NCI-H2029 treated with DMSO at 0.1 percent for 48 hours (cell line): Measurements from ENCODE around the gene INCENP.
"Not testable (repeated sequence)": the region's sequence is repeated elsewhere in the genome, so short reads cannot be mapped to it uniquely, and the experiment has no call there.

Experiments
- DNase-seq: peaks from one replicate; lab custom pipeline; 2025; lab: John Stamatoyannopoulos, UW

Gene INCENP

DNA sequence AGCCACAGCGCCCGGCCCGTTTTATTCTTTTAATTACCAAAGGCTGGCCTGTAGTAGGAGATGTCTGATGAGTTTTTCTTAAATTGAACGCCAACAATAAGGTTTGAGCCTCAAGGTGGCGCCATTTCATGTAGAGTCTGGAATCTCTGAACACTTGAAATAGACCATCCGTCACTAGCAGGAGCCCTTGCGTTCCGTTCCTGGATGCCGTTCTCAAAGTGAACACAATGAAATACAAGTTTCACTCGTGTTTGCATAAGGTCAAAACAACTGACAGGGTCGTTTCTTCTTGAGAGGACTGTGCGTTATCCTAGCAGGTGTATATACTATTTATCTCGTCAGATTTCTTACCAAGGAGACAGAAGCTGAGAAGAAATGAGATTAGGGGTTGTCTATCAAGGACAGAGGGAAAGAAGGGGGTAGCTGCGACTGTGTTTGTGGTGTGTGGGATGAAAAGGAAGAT, 47.5 kb downstream of the INCENP start:
- DNase-seq: peak; percentile 68

DNA sequence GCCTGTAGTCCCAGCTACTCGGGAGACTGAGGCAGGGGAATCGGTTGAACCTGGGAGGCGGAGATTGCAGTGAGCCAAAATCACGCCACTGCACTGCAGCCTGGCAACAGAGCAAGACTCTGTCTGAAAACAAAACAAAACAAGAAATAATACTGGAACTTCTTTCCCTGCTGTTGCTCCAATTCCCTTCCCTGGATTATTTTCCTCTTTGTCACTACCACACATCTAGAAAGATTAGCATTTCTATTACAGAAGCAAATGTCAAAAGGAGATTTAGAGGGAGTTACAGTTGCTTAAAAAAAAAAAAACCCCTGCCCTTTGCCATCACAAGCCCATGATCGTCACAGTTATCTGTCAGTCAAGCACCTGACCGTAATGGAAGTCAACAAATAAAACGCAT, 48.5 kb downstream of the INCENP start:
- no peak for DNase-seq

DNA sequence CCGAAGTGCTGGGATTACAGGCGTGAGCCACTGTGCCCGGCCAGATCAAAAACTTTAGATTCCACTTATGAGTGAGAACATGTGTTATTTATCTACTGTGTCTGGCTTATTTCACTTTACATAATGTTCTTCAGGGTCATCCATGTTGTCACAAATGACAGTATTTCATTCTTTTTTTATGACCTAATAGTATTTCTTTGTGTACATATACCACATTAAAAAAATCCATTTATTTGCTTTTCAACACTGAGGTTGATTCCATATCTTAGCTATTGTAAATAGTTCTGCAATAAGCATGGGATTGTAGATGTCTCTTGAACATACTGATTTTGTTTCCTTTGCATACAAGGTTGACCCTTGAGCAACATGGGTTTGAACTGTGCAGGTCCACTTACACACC, 53.0 kb downstream of the INCENP start:
- no peak for DNase-seq

- DNase-seq: peak; percentile 61
Observed at GRCh38 chr11:62179995-62180394, 56.2 kb downstream of the INCENP start.

DNA sequence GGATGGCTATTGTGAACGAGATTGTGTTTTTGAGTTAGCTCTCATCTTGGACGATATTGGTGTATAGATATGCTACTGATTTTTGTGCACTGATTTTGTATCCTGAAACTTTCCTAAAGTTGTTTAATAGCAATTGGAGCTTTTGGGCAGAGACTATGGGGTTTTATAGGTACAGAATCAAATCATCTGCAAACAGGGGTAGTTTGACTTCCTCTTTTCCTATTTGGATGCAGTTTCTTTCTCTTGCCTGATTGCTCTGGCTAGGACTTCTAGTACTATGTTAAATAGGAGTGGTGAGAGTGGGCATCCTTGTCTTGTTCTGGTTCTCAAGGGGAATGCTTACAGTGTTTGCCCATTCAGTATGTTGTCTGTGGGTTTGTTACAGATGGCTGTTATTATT, 57.3 kb downstream of the INCENP start:
- DNase-seq: no peak

DNA sequence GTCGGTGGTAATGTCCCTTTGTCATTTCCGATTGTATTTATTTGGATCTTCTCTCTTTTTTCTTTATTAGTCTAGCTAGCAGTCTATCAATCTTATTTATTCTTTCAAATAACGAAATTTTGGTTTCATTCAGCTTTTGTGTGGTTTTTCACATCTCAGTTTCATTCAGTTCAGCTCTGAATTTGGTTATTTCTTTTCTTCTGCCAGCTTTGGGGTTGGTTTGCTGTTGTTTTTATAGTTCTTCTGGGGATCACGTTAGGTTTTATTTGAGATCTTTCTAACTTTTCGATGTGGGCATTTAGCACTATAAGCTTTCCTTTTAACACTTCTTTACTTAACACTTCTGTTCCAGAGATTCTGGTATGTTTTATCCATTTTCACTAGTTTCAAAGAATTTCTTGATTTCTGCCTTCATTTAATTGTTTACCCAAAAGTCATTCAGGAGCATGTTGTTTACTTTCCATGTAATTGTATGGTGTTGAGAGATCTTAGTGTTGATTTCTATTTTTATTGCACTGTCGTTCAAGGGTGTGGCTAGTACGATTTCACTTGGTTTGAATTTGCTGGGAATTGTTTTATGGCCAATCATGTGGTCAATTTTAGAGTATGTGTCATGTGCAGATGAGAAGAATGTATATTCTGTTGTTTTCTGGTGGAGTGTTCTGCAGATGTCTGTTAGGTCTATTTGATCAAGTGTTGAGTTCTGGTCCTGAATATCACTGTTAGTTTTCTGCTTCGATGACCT, 58.5 kb downstream of the INCENP start:
- no peak for DNase-seq

DNA sequence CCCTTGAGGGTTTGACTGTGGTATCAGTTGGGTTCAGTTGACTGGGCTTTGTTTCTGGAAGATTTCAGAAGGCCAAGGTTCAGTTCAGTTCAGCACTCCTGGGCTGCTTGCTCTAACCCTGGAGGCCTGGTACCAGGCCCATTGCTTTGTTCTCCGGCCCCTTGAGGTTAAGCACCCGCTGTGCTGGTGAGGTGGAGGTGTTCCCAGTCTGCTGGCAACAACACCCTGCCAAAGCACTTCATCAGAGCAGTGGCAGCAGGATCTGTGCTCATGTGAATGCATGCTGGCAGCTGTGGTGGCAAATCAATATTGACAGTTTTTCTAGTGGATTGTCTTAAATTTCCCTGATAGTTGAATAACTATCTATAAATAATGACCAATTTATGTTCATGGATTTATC, 62.4 kb downstream of the INCENP start:
- DNase-seq: peak; percentile 67

- DNase-seq: no peak
Observed at GRCh38 chr11:62190011-62190410, 66.2 kb downstream of the INCENP start, which contains the start of gene SCGB1D1. Gene SCGB1D1 (plus strand): TSS chr11:62190216. CDS start chr11:62190285, 69 bp downstream.

- no peak for DNase-seq
Observed at GRCh38 chr11:62193952-62194351, 70.1 kb downstream of the INCENP start.

DNA sequence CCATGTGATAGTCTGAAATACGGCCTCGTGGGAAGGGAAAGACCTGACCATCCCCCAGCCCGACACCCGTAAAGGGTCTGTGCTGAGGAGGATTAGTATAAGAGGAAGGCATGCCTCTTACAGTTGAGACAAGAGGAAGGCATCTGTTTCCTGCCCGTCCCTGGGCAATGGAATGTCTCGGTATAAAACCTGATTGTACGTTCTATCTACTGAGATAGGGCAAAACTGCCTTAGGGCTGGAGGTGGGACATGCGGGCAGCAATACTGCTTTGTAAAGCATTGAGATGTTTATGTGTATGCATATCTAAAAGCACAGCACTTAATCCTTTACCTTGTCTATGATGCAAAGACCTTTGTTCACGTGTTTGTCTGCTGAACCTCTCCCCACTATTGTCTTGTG, 71.2 kb downstream of the INCENP start:
- DNase-seq: not testable (repeated sequence)

DNA sequence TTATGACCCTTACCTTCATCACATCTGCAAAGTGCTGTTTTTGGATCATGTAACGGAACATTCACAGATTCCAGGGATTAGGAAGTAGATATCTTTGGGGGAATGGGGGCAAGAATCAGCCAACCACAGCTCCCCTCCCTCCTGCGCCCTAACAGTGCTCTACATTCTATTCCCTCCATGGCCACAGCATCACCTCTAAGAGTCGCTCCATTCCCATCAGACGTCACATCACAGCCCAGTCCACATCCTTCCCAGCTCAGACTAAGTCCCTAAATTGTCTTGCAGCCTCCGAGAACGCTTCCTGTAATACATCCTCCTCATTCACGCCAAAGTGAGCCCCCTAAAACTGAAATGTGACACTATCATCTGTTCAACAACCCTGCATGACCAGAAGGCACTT, 72.1 kb downstream of the INCENP start:
- DNase-seq: no peak

- not testable (repeated sequence) for DNase-seq
Observed at GRCh38 chr11:62197400-62197799, 73.6 kb downstream of the INCENP start.

GRCh38 chr11:62201376-62201775, 77.6 kb downstream of the INCENP start:
- DNase-seq: peak; percentile 10
